Measurements from ENCODE around the gene RAF1.

GRCh38 chr3:12583280-12583679, 80.6 kb downstream of the RAF1 start:
- TF ChIP-seq CTCF (IDR thresholded peaks at IDR 0.05 in 2 of 3, conservative IDR thresholded peaks at IDR 0.05 in 1 of 3; ENCODE audit: insufficient read depth in 2 of 3, low read depth in 1 of 3, low read length in 3 of 3) (no peak), KAT2B (IDR thresholded peaks at IDR 0.05; ENCODE audit: low read depth, low read length) (no peak), BRCA1 (IDR thresholded peaks at IDR 0.05) (no peak), BRCA1 (CRISPR knock-in tag; IDR thresholded peaks at IDR 0.05) (no peak), FOXK2 (conservative IDR thresholded peaks at IDR 0.05 in 1 of 2, IDR thresholded peaks at IDR 0.05 in 1 of 2; ENCODE audit: low read depth in 2 of 2) (no peak), SRF (CRISPR knock-in tag; IDR thresholded peaks at IDR 0.05) (no peak), ATF6 (CRISPR knock-in tag; IDR thresholded peaks at IDR 0.05) (no peak), MGA (IDR thresholded peaks at IDR 0.05) (no peak), NFRKB (IDR thresholded peaks at IDR 0.05; ENCODE audit: low read depth) (no peak), TAL1 (IDR thresholded peaks at IDR 0.05) (no peak), ETV5 (CRISPR knock-in tag; IDR thresholded peaks at IDR 0.05; ENCODE audit: low read depth) (no peak), ZNF639 (CRISPR knock-in tag; conservative IDR thresholded peaks at IDR 0.05 in 1 of 2, IDR thresholded peaks at IDR 0.05 in 1 of 2) (no peak), ZNF253 (CRISPR knock-in tag; conservative IDR thresholded peaks at IDR 0.05) (no peak), NR3C1 (CRISPR knock-in tag; IDR thresholded peaks at IDR 0.05) (no peak), CAMTA2 (CRISPR knock-in tag; conservative IDR thresholded peaks at IDR 0.05) (no peak)

Measured in K562 (cell line).